Fibroblast of villous mesenchyme (primary cell): ENCODE measurements around the gene ASTN2. TPM values are rescaled to one million over a fixed set of nuclear protein-coding genes. Genes with fewer than 3 reads are reported as not detected.

Experiments used
- DNase-seq: peaks from one replicate; pipeline ENCODE4 v3.0.0-alpha.2; 2010; ENCODE audit warnings: low read depth
- H3K4me3 ChIP-seq: 2 replicates; pipeline ENCODE4 v1.5.1; 2011; ENCODE audit warnings: low read depth, mild to moderate bottlenecking, low read length
- CTCF ChIP-seq: IDR thresholded peaks from 2 replicates; pipeline ENCODE4 v1.5.1; 2012; ENCODE audit warnings: low read depth, mild to moderate bottlenecking, low read length; ENCODE audit not compliant: insufficient read depth
- total RNA-seq: library from RNA; depleted of rRNA; stranded (reverse); fragments of >200 nt; gene quantifications from 2 replicates; pipeline ENCODE4 v1.2.3, GENCODE V29; 2012

The ASTN2 gene
- total RNA-seq, 1 donor, result 5.6 TPM

GRCh38 chr9:117395151-117395650 is 19.7 kb downstream of the ASTN2 start:
- TF ChIP-seq CTCF, result no peak
- H3K4me3 ChIP-seq, result no peak overlapping the region
- DNase-seq, result no peak

GRCh38 chr9:117394655-117395054 is 20.2 kb downstream of the ASTN2 start:
- no peak overlapping the region for H3K4me3 ChIP-seq
- TF ChIP-seq CTCF, result no peak
- DNase-seq, result no peak

- H3K4me3 ChIP-seq, result no peak overlapping the region
- TF ChIP-seq CTCF, result no peak
- no peak for DNase-seq
Observed at GRCh38 chr9:117392992-117393391, 21.9 kb downstream of the ASTN2 start.

- no peak overlapping the region for H3K4me3 ChIP-seq
- no peak for TF ChIP-seq CTCF
- DNase-seq, result no peak
Observed at GRCh38 chr9:117387422-117387821, 27.4 kb downstream of the ASTN2 start.

GRCh38 chr9:117379341-117379740 is 35.5 kb downstream of the ASTN2 start:
- no peak for TF ChIP-seq CTCF
- no peak overlapping the region for H3K4me3 ChIP-seq
- DNase-seq, result no peak

GRCh38 chr9:117377046-117377445 is 37.8 kb downstream of the ASTN2 start:
- H3K4me3 ChIP-seq, result no peak overlapping the region
- no peak for DNase-seq
- TF ChIP-seq CTCF, result no peak

- no peak overlapping the region for H3K4me3 ChIP-seq
- no peak for TF ChIP-seq CTCF
Observed at GRCh38 chr9:117375956-117376355, 38.9 kb downstream of the ASTN2 start.

More at GRCh38 chr9:117375956-117376355, 38.9 kb downstream of the ASTN2 start:
- no peak for DNase-seq
